Measurements from ENCODE around the gene LILRA2.

LILRA2 gene

GRCh38 chr19:54573330-54573872 lies at the start of gene LILRA2:
TSS of gene LILRA2 (plus strand) at chr19:54573790. CDS start at chr19:54573879, 89 bp downstream.
- H3K9me3 Mint-ChIP-seq: no peaks in the 10 kb centered on the region
- peaks cover 19% of the 10 kb centered on the region for H3K4me1 Mint-ChIP-seq
- no peak for DNase-seq
- H3K4me3 Mint-ChIP-seq: no peak within 1 kb of the TSS
- no peak within 1 kb of the TSS for H3K27ac Mint-ChIP-seq
- H3K36me3 Mint-ChIP-seq: no peaks in the 10 kb centered on the region
- H3K27me3 Mint-ChIP-seq: peaks cover 69% of the 10 kb centered on the region
- CTCF ChIA-PET: no interaction called here

- Mint-ChIP-seq H3K27ac (no peak overlapping the region), H3K27me3 (peaks cover 34% of the 10 kb centered on the region), H3K9me3 (peaks cover 10% of the 10 kb centered on the region), H3K4me1 (peaks cover 55% of the 10 kb centered on the region), H3K4me3 (no peak overlapping the region), H3K36me3 (peaks cover 15% of the 10 kb centered on the region)
- CTCF ChIA-PET: no interaction called here
- no peak for DNase-seq
These were observed 48.0 kb upstream of the LILRA2 start for GRCh38 chr19:54525636-54526035.

GRCh38 chr19:54526972-54527371 lies 46.6 kb upstream of the LILRA2 start:
- DNase-seq: no peak
- peaks cover 46% of the 10 kb centered on the region for H3K4me1 Mint-ChIP-seq
- CTCF ChIA-PET: no interaction called here
- no peak overlapping the region for H3K27ac Mint-ChIP-seq
- H3K4me3 Mint-ChIP-seq: no peak overlapping the region
- H3K36me3 Mint-ChIP-seq: peaks cover 14% of the 10 kb centered on the region
- H3K9me3 Mint-ChIP-seq: peaks cover 10% of the 10 kb centered on the region
- peaks cover 34% of the 10 kb centered on the region for H3K27me3 Mint-ChIP-seq

GRCh38 chr19:54530866-54531265 lies 42.7 kb upstream of the LILRA2 start:
- Mint-ChIP-seq H3K36me3 (peaks cover 8% of the 10 kb centered on the region), H3K27ac (no peak overlapping the region), H3K9me3 (peaks cover 8% of the 10 kb centered on the region), H3K27me3 (peaks cover 64% of the 10 kb centered on the region), H3K4me3 (no peak overlapping the region), H3K4me1 (peaks cover 45% of the 10 kb centered on the region)
- no peak for DNase-seq
- CTCF ChIA-PET: no interaction called here

GRCh38 chr19:54532528-54532927 lies 41.1 kb upstream of the LILRA2 start:
- Mint-ChIP-seq H3K27ac (no peak overlapping the region), H3K27me3 (peaks cover 69% of the 10 kb centered on the region), H3K36me3 (peaks cover 3% of the 10 kb centered on the region), H3K9me3 (peaks cover 4% of the 10 kb centered on the region), H3K4me3 (peak overlapping the region; percentile 37), H3K4me1 (peaks cover 45% of the 10 kb centered on the region)
- peak; percentile 48 for DNase-seq
- CTCF ChIA-PET: no interaction called here

- no peak for DNase-seq
- Mint-ChIP-seq H3K36me3 (peaks cover 2% of the 10 kb centered on the region), H3K4me3 (no peak overlapping the region), H3K27me3 (peaks cover 69% of the 10 kb centered on the region), H3K4me1 (peaks cover 42% of the 10 kb centered on the region), H3K9me3 (no peaks in the 10 kb centered on the region), H3K27ac (no peak overlapping the region)
- CTCF ChIA-PET: no interaction called here
These were observed 40.1 kb upstream of the LILRA2 start for GRCh38 chr19:54533476-54533875.

GRCh38 chr19:54534156-54534555 lies 39.4 kb upstream of the LILRA2 start:
- CTCF ChIA-PET: no interaction called here
- Mint-ChIP-seq H3K4me3 (no peak overlapping the region), H3K27ac (no peak overlapping the region), H3K27me3 (peaks cover 72% of the 10 kb centered on the region), H3K9me3 (no peaks in the 10 kb centered on the region), H3K4me1 (peaks cover 35% of the 10 kb centered on the region), H3K36me3 (peaks cover 5% of the 10 kb centered on the region)
- no peak for DNase-seq

GRCh38 chr19:54535601-54536000 lies 38.0 kb upstream of the LILRA2 start:
- no peak for DNase-seq
- Mint-ChIP-seq H3K4me1 (peaks cover 33% of the 10 kb centered on the region), H3K4me3 (no peak overlapping the region), H3K9me3 (no peaks in the 10 kb centered on the region), H3K27ac (no peak overlapping the region), H3K36me3 (peaks cover 5% of the 10 kb centered on the region), H3K27me3 (peaks cover 76% of the 10 kb centered on the region)
- CTCF ChIA-PET: no interaction called here

GRCh38 chr19:54536956-54537355 lies 36.6 kb upstream of the LILRA2 start:
- Mint-ChIP-seq H3K27me3 (peaks cover 81% of the 10 kb centered on the region), H3K27ac (no peak overlapping the region), H3K4me3 (no peak overlapping the region), H3K36me3 (peaks cover 5% of the 10 kb centered on the region), H3K9me3 (no peaks in the 10 kb centered on the region), H3K4me1 (peaks cover 38% of the 10 kb centered on the region)
- no peak for DNase-seq
- CTCF ChIA-PET: no interaction called here

GRCh38 chr19:54541712-54542111 lies 31.9 kb upstream of the LILRA2 start:
- Mint-ChIP-seq H3K27me3 (peaks cover 48% of the 10 kb centered on the region), H3K4me1 (peaks cover 16% of the 10 kb centered on the region), H3K9me3 (no peaks in the 10 kb centered on the region), H3K27ac (peak overlapping the region; percentile 12), H3K4me3 (no peak overlapping the region), H3K36me3 (peaks cover 5% of the 10 kb centered on the region)
- no peak for DNase-seq
- CTCF ChIA-PET: interaction anchor here (0.6 kb wide), 1 partner anchor 133 kb away, joined by 3 read pairs; no protein-coding TSS in a partner anchor

GRCh38 chr19:54548806-54549205 lies 24.8 kb upstream of the LILRA2 start:
- peaks cover 13% of the 10 kb centered on the region for H3K4me1 Mint-ChIP-seq
- no peak overlapping the region for H3K4me3 Mint-ChIP-seq
- no peak overlapping the region for H3K27ac Mint-ChIP-seq
- peaks cover 4% of the 10 kb centered on the region for H3K9me3 Mint-ChIP-seq
- CTCF ChIA-PET: no interaction called here
- DNase-seq: no peak
- no peaks in the 10 kb centered on the region for H3K36me3 Mint-ChIP-seq
- H3K27me3 Mint-ChIP-seq: peaks cover 25% of the 10 kb centered on the region

- Mint-ChIP-seq H3K36me3 (no peaks in the 10 kb centered on the region), H3K4me1 (peaks cover 13% of the 10 kb centered on the region), H3K4me3 (no peak overlapping the region), H3K27me3 (peaks cover 29% of the 10 kb centered on the region), H3K27ac (no peak overlapping the region), H3K9me3 (peaks cover 4% of the 10 kb centered on the region)
- CTCF ChIA-PET: no interaction called here
- DNase-seq: no peak
These were observed 24.4 kb upstream of the LILRA2 start for GRCh38 chr19:54549224-54549623.

- H3K27ac Mint-ChIP-seq: no peak overlapping the region
- peak; percentile 32 for DNase-seq
- CTCF ChIA-PET: no interaction called here
- H3K27me3 Mint-ChIP-seq: peaks cover 44% of the 10 kb centered on the region
- peaks cover 13% of the 10 kb centered on the region for H3K4me1 Mint-ChIP-seq
- H3K4me3 Mint-ChIP-seq: no peak overlapping the region
- peaks cover 4% of the 10 kb centered on the region for H3K9me3 Mint-ChIP-seq
- no peaks in the 10 kb centered on the region for H3K36me3 Mint-ChIP-seq
These were observed 22.3 kb upstream of the LILRA2 start for GRCh38 chr19:54551293-54551692.

- Mint-ChIP-seq H3K4me1 (peaks cover 13% of the 10 kb centered on the region), H3K27ac (no peak overlapping the region), H3K4me3 (no peak overlapping the region), H3K9me3 (peaks cover 4% of the 10 kb centered on the region), H3K36me3 (no peaks in the 10 kb centered on the region), H3K27me3 (peaks cover 36% of the 10 kb centered on the region)
- CTCF ChIA-PET: no interaction called here
- DNase-seq: no peak
These were observed 21.4 kb upstream of the LILRA2 start for GRCh38 chr19:54551950-54552912.

GRCh38 chr19:54552913-54553310 lies 20.7 kb upstream of the LILRA2 start:
- H3K4me1 Mint-ChIP-seq: peaks cover 13% of the 10 kb centered on the region
- H3K27ac Mint-ChIP-seq: no peak overlapping the region
- no peak overlapping the region for H3K4me3 Mint-ChIP-seq
- no peak for DNase-seq
- peaks cover 41% of the 10 kb centered on the region for H3K27me3 Mint-ChIP-seq
- H3K9me3 Mint-ChIP-seq: peaks cover 4% of the 10 kb centered on the region
- CTCF ChIA-PET: no interaction called here
- no peaks in the 10 kb centered on the region for H3K36me3 Mint-ChIP-seq
